NCI-H748 treated with DMSO at 0.1 percent for 48 hours (cell line): ENCODE data around the gene PCBP4.
A peak's percentile ranks its signal among the peaks of the same experiment; 100 is the strongest.

Experiments used
- DNase-seq: peaks from one replicate; lab custom pipeline; 2025; lab: John Stamatoyannopoulos, UW

PCBP4 gene

GRCh38 chr3:51955175-51955892 lies 11.9 kb downstream of the PCBP4 start, which contains the start of gene GPR62:
TSS of gene GPR62 (plus strand) at chr3:51955381. CDS start at chr3:51955653, 272 bp downstream.
- no peak for DNase-seq

- no peak for DNase-seq
Measured at GRCh38 chr3:51954713-51955112, 12.5 kb downstream of the PCBP4 start.

- no peak for DNase-seq
Measured at GRCh38 chr3:51954105-51954504, 13.1 kb downstream of the PCBP4 start.

GRCh38 chr3:51953445-51953844 lies 13.8 kb downstream of the PCBP4 start:
- DNase-seq, result peak; percentile 7

- DNase-seq, result no peak
Measured at GRCh38 chr3:51950899-51951298, 16.4 kb downstream of the PCBP4 start.

GRCh38 chr3:51949121-51949520 lies 18.1 kb downstream of the PCBP4 start:
- no peak for DNase-seq

GRCh38 chr3:51948016-51948580 lies 19.2 kb downstream of the PCBP4 start:
- DNase-seq, result no peak

- no peak for DNase-seq
Measured at GRCh38 chr3:51947215-51947900, 19.9 kb downstream of the PCBP4 start.

- DNase-seq, result no peak
Measured at GRCh38 chr3:51946796-51947195, 20.5 kb downstream of the PCBP4 start.

GRCh38 chr3:51945926-51946705 lies 21.1 kb downstream of the PCBP4 start:
- DNase-seq, result no peak

GRCh38 chr3:51945031-51945840 lies 22.0 kb downstream of the PCBP4 start:
- no peak for DNase-seq

GRCh38 chr3:51944451-51945021 lies 22.7 kb downstream of the PCBP4 start:
- DNase-seq, result no peak

- no peak for DNase-seq
Measured at GRCh38 chr3:51943451-51944391, 23.5 kb downstream of the PCBP4 start.

- no peak for DNase-seq
Measured at GRCh38 chr3:51942603-51943450, 24.4 kb downstream of the PCBP4 start.

- peak; percentile 95 for DNase-seq
Measured at GRCh38 chr3:51941798-51942602, 25.3 kb downstream of the PCBP4 start, which contains the start of the genes PARP3 and RRP9. TSS of gene PARP3 (plus strand) at chr3:51942363. CDS start at chr3:51943356, 993 bp downstream. TSS of gene RRP9 (minus strand) at chr3:51941904. CDS start at chr3:51941867, 37 bp downstream.

- no peak for DNase-seq
Measured at GRCh38 chr3:51941463-51941797, 25.8 kb downstream of the PCBP4 start.

- DNase-seq, result no peak
Measured at GRCh38 chr3:51940648-51941462, 26.4 kb downstream of the PCBP4 start.
